MCF 10A (cell line): Measurements from ENCODE around the gene INTS15. TPM values are rescaled to one million over a fixed set of nuclear protein-coding genes. Genes with fewer than 3 reads are reported as not detected.

ENCODE experiments used
- BruUV-seq: library from RNA; stranded (reverse); fragments of 400-500 nt; replicated peaks from 2 replicates; lab custom pipeline; 2021; lab: Mats Ljungman, UMichigan
- CTCF ChIA-PET: fragments of 300-600 bp; sonication (Branson Sonifier 250); formaldehyde crosslinking; extraction: SDS; loops from one replicate; lab custom pipeline; 2021; ENCODE audit warnings: antibody characterized with exemption, inconsistent platforms; lab: Yijun Ruan, JAX
- POLR2A ChIA-PET: fragments of 300-600, 350-650 bp; sonication (Branson Sonifier 250); formaldehyde crosslinking; extraction: SDS; loops from one replicate; lab custom pipeline; 2020; ENCODE audit warnings: antibody characterized with exemption, inconsistent platforms; lab: Yijun Ruan, JAX
- DNase-seq: peaks from one replicate; pipeline ENCODE4 v3.0.0-alpha.2; 2018; ENCODE audit not compliant: unreplicated experiment
- H3K27ac Mint-ChIP-seq: one replicate; pipeline ENCODE4 v1.8.0; 2022; ENCODE audit warnings: mild to moderate bottlenecking, low read depth, mixed read lengths; ENCODE audit not compliant: unreplicated experiment
- H3K27me3 Mint-ChIP-seq: one replicate; pipeline ENCODE4 v1.8.0; 2022; ENCODE audit warnings: mixed read lengths; ENCODE audit not compliant: insufficient read depth, unreplicated experiment
- H3K36me3 Mint-ChIP-seq: one replicate; pipeline ENCODE4 v1.8.0; 2022; ENCODE audit warnings: mild to moderate bottlenecking, moderate library complexity, mixed read lengths; ENCODE audit not compliant: insufficient read depth, unreplicated experiment
- H3K4me1 Mint-ChIP-seq: one replicate; pipeline ENCODE4 v1.8.0; 2022; ENCODE audit warnings: mixed read lengths; ENCODE audit not compliant: insufficient read depth, unreplicated experiment
- H3K4me3 Mint-ChIP-seq: one replicate; pipeline ENCODE4 v1.8.0; 2022; ENCODE audit warnings: mild to moderate bottlenecking, moderate library complexity, mixed read lengths; ENCODE audit not compliant: unreplicated experiment
- H3K9me3 Mint-ChIP-seq: one replicate; pipeline ENCODE4 v1.8.0; 2022; ENCODE audit warnings: mixed read lengths; ENCODE audit not compliant: unreplicated experiment
- intact Hi-C: fragments of 100-400 bp; cut with micrococcal nuclease; formaldehyde crosslinking; loops from 2 replicates; pipeline ENCODE4 v1.14.1; 2022
- total RNA-seq: library from RNA; stranded (reverse); gene quantifications from 2 replicates; pipeline ENCODE4 v1.2.3, GENCODE V29; 2022
- TF ChIP-seq, protein P1 (sequence below): fragments of 200-600 bp; IDR thresholded peaks from one replicate; pipeline ENCODE4 v1.8.0; 2022; ENCODE audit warnings: antibody characterized with exemption, mild to moderate bottlenecking; ENCODE audit not compliant: unreplicated experiment

Gene INTS15
- total RNA-seq, 1 experiment from 2014 or later, result 26.5 TPM

DNA sequence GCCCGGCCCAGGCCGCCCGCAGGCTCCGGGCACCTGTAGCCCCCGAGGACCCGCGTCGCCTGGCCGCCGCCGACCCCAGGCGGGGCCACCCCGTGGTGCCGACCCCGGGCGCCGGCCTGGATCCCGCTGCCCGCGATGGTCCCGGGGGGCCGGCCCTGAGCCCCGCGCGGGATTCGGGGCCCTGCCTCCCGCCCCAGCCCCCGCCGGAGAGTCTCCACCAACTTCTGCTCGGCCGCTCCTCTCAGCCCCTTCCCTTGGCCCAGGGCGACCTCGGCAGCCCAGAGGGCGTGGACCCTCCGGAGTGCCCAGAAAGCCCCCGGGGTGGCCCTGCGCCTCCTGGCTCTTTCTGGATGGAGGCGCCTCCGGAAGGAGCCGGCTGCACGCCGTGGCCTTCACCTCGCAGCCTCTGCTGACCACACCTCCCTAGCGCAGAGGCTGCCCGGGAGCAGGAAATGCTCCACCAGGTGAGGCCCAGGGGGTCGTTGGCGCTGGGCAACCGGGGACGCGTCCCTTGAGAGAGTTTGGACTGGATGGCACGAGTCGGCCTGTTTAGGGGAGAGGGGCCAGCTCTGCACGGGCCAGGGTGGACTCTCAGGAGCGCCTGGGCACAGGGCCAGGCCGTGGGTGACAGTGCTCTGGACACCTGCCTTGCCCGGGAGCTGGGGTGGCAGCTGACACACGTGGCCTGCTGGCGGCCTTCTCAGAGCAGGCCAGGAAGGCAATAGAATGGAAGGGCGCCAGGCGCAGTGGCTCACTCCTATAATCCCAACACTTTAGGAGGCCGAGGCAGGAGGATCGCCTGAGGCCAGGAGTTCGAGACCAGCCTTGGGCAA lies 26.1 kb downstream of the INTS15 start:
- Mint-ChIP-seq H3K9me3 (no peaks in the 10 kb centered on the region), H3K27me3 (peaks cover 53% of the 10 kb centered on the region), H3K27ac (no peak overlapping the region), H3K4me3 (no peak overlapping the region), H3K36me3 (no peaks in the 10 kb centered on the region), H3K4me1 (no peaks in the 10 kb centered on the region)
- no TSS peak for BruUV-seq
- intact Hi-C loops, result no loop called here
- TF ChIP-seq, protein P1, sequence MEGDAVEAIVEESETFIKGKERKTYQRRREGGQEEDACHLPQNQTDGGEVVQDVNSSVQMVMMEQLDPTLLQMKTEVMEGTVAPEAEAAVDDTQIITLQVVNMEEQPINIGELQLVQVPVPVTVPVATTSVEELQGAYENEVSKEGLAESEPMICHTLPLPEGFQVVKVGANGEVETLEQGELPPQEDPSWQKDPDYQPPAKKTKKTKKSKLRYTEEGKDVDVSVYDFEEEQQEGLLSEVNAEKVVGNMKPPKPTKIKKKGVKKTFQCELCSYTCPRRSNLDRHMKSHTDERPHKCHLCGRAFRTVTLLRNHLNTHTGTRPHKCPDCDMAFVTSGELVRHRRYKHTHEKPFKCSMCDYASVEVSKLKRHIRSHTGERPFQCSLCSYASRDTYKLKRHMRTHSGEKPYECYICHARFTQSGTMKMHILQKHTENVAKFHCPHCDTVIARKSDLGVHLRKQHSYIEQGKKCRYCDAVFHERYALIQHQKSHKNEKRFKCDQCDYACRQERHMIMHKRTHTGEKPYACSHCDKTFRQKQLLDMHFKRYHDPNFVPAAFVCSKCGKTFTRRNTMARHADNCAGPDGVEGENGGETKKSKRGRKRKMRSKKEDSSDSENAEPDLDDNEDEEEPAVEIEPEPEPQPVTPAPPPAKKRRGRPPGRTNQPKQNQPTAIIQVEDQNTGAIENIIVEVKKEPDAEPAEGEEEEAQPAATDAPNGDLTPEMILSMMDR, result no peak
- DNase-seq, result no peak
- POLR2A ChIA-PET, result no interaction called here
- CTCF ChIA-PET, result no interaction called here

DNA sequence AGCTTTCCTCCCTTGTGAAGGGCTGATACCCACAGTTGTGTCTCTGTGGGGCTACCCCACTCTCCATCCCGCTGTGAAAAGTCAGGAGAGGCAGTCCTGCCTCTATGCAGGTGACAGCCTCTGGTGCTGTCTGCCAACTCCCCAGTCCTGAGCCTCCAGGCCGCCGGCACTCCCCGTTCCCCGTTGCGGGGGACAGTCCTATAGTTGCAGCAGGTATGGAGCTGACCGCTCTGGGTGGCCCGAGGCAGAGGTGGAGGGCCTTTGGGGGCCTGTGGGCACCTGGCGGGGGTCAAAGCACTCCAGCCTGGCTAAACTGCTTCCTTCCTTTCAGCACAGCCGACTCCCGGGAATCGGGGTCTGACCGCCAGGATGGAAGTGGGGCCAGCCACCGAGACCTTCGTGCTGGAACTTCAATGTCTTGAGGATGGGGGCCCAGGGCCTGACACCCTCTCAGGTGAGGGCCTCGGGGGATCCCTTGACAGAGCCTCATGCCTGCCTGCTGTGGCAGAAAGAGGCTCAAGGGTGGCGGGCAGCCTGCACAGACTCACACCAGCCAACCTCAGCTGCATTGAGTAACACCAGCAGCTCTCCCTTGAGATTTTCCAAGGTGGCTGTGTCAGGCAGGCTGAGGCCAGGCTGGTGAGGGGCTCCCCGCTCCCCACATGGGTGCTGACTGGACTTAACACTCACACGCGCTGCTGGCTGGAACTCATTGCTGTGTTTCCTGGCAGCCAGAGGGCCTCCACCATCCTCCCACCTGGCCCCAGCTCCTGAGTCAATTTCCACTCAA lies 27.2 kb downstream of the INTS15 start:
- no peak overlapping the region for H3K27ac Mint-ChIP-seq
- ChIA-PET CTCF (interaction anchor here (0.7 kb wide), 2 partner anchors 27 to 32 kb away, joined by 3 read pairs; partner anchors contain the start of gene INTS15), POLR2A (no interaction called here)
- no peaks in the 10 kb centered on the region for H3K36me3 Mint-ChIP-seq
- no peak overlapping the region for H3K4me3 Mint-ChIP-seq
- H3K4me1 Mint-ChIP-seq, result no peaks in the 10 kb centered on the region
- BruUV-seq, result no TSS peak
- H3K27me3 Mint-ChIP-seq, result peaks cover 53% of the 10 kb centered on the region
- no peaks in the 10 kb centered on the region for H3K9me3 Mint-ChIP-seq
- DNase-seq, result no peak
- TF ChIP-seq, protein P1, result no peak
- intact Hi-C loops, result no loop called here

DNA sequence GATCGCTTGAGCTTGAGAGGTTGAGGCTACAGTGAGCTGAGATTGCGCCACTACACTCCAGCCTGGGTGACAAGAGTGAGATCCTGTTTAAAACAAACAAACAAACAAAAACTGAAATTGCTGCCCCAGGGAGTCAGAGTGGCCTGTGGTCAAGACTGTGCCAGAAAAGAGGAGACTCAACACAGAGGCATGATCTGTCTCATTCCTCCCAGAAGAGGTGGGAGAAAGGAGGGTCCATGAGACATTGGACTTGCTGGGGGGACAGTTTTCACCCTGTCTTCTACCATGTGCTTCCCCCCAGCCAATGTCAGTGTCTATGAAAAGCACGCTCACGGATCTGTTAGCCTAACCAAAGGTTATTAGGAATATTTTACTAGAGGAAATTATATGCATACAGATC lies 28.8 kb downstream of the INTS15 start:
- no peaks in the 10 kb centered on the region for H3K4me1 Mint-ChIP-seq
- H3K36me3 Mint-ChIP-seq, result no peaks in the 10 kb centered on the region
- no peak for DNase-seq
- peaks cover 41% of the 10 kb centered on the region for H3K27me3 Mint-ChIP-seq
- ChIA-PET CTCF (no interaction called here), POLR2A (no interaction called here)
- no peaks in the 10 kb centered on the region for H3K9me3 Mint-ChIP-seq
- H3K27ac Mint-ChIP-seq, result no peak overlapping the region
- TF ChIP-seq, protein P1, result no peak
- intact Hi-C loops, result no loop called here
- H3K4me3 Mint-ChIP-seq, result no peak overlapping the region
- BruUV-seq, result no TSS peak

DNA sequence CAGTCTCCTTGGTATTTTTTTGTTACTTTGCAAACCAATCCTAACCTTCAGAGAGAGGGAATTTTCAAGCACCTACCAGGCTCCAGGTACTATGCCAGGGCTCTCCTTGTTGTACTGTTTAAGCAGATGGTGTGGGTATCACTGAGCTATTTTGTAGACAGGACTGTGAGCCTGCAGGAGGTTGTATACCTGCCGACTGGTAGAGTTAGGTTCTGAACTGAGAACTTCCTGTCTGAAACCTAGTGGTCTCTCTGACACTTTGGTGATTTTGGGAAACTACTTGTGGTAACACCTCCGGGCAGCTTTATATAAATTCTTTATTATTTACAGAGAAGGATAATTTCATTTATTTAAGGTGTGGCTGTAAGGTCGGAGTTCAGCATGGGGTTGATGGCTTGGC lies 30.1 kb downstream of the INTS15 start:
- no TSS peak for BruUV-seq
- H3K36me3 Mint-ChIP-seq, result no peaks in the 10 kb centered on the region
- H3K27ac Mint-ChIP-seq, result no peak overlapping the region
- DNase-seq, result no peak
- peaks cover 41% of the 10 kb centered on the region for H3K27me3 Mint-ChIP-seq
- H3K4me1 Mint-ChIP-seq, result no peaks in the 10 kb centered on the region
- TF ChIP-seq, protein P1, result no peak
- intact Hi-C loops, result no loop called here
- ChIA-PET POLR2A (no interaction called here), CTCF (no interaction called here)
- H3K9me3 Mint-ChIP-seq, result no peaks in the 10 kb centered on the region
- no peak overlapping the region for H3K4me3 Mint-ChIP-seq
